GM12878 (cell line): ENCODE results near the gene EEF1E1. TPM values are rescaled to one million over a fixed set of nuclear protein-coding genes. Genes with fewer than 3 reads are reported as not detected.

Experiments
- ATAC-seq: fragments of 200-7000 bp; cut with Tn5 transposase; 3 replicates; pipeline ENCODE4 v1.9.1; 2020; ENCODE audit warnings: mild to moderate bottlenecking, moderate library complexity
- BruUV-seq: library from RNA; stranded (reverse); fragments of 400-500 nt; replicated peaks from 2 replicates; lab custom pipeline; 2021; lab: Mats Ljungman, UMichigan
- CTCF ChIA-PET: fragments of 300-600 bp; sonication (Branson Sonifier 250); formaldehyde crosslinking; extraction: SDS; loops from one replicate; lab custom pipeline; 2021; ENCODE audit warnings: inconsistent platforms; lab: Yijun Ruan, JAX
- POLR2A ChIA-PET: fragments of 350-600 bp; formaldehyde crosslinking; extraction: SDS; loops from one replicate; lab custom pipeline; 2021; ENCODE audit warnings: inconsistent platforms; lab: Charles Lee
- RAD21 ChIA-PET: fragments of 300-600 bp; sonication (Branson Sonifier 250); formaldehyde crosslinking; loops from one replicate; lab custom pipeline; 2023; ENCODE audit warnings: antibody characterized with exemption; ENCODE audit not compliant: unreplicated experiment; lab: Charles Lee
- SMC1A ChIA-PET: fragments of 300-600 bp; sonication (Branson Sonifier 250); formaldehyde crosslinking; loops from one replicate; lab custom pipeline; 2023; ENCODE audit not compliant: unreplicated experiment, uncharacterized antibody; lab: Charles Lee
- DNase-seq: peaks from one replicate; pipeline ENCODE4 v3.0.0-alpha.2; 2011; ENCODE audit warnings: low read depth, low spot score
- FAIRE-seq: peaks from 3 replicates; lab custom pipeline; 2011; peaks lifted over from hg19 to GRCh38; lab: Jason Lieb, UNC
- H2AFZ ChIP-seq: 2 replicates; pipeline ENCODE4 v1.6.0; 2011; ENCODE audit warnings: low read depth, low read length, control low read depth; ENCODE audit not compliant: control insufficient read depth
- H3K27ac ChIP-seq: 2 replicates; pipeline ENCODE4 v1.5.1; 2011; ENCODE audit warnings: control low read depth; ENCODE audit not compliant: control insufficient read depth, insufficient read depth
- H3K27me3 ChIP-seq, 2 experiments: replicated peaks in 1 of 2; 2 replicates each; pipeline versions ENCODE4 v1.6.0 to v1.6.1; 2011; ENCODE audit warnings: low read length in 1 of 2; ENCODE audit not compliant: control insufficient read depth in 2 of 2, insufficient read depth in 2 of 2
- H3K36me3 ChIP-seq, 2 experiments: 2 replicates each; pipeline ENCODE4 v1.5.1; 2011; ENCODE audit warnings: low read length in 1 of 2; ENCODE audit not compliant: control insufficient read depth in 2 of 2, insufficient read depth in 2 of 2
- H3K4me1 ChIP-seq: 2 replicates; pipeline ENCODE4 v1.6.1; 2011; ENCODE audit warnings: mild to moderate bottlenecking, low read length, moderate library complexity, mixed read lengths; ENCODE audit not compliant: control insufficient read depth, insufficient read depth
- H3K4me2 ChIP-seq: 2 replicates; pipeline ENCODE4 v1.6.0; 2011; ENCODE audit warnings: control low read depth; ENCODE audit not compliant: control insufficient read depth, insufficient read depth
- H3K4me3 ChIP-seq: fragments of 200-600 bp; sonication (generic); 2 replicates; pipeline ENCODE4 v1.5.1; 2016
- H3K79me2 ChIP-seq: 2 replicates; pipeline ENCODE4 v1.6.0; 2011; ENCODE audit warnings: low read length; ENCODE audit not compliant: control insufficient read depth, insufficient read depth
- H3K9ac ChIP-seq: 2 replicates; pipeline ENCODE4 v1.8.0; 2011; ENCODE audit warnings: low read length, control low read depth, mixed read lengths; ENCODE audit not compliant: control insufficient read depth, insufficient read depth
- H3K9me3 ChIP-seq: replicated peaks from 3 replicates; pipeline ENCODE4 v1.5.1; 2011; ENCODE audit warnings: mild to moderate bottlenecking, low read length; ENCODE audit not compliant: control insufficient read depth, insufficient read depth
- H4K20me1 ChIP-seq: 2 replicates; pipeline ENCODE4 v1.6.0; 2011; ENCODE audit not compliant: control insufficient read depth, insufficient read depth
- ATF3 ChIP-seq: IDR thresholded peaks from 2 replicates; pipeline ENCODE4 v1.6.1; 2011; ENCODE audit warnings: low read depth, mild to moderate bottlenecking, low read length, moderate library complexity, borderline replicate concordance; ENCODE audit errors: extremely low read depth
- ATF7 ChIP-seq: fragments of 450-650 bp; IDR thresholded peaks from 2 replicates; pipeline ENCODE4 v1.6.1; 2016; ENCODE audit warnings: low read depth, mild to moderate bottlenecking
- EED ChIP-seq: sonication (generic); IDR thresholded peaks from 2 replicates; pipeline ENCODE4 v1.6.1; 2016; ENCODE audit warnings: antibody characterized with exemption, low read depth
- GATAD2B ChIP-seq: fragments of 450-650 bp; conservative IDR thresholded peaks from 2 replicates; pipeline ENCODE4 v1.6.1; 2017; ENCODE audit warnings: low read depth, mild to moderate bottlenecking, moderate library complexity
- HDGF ChIP-seq: fragments of 450-650 bp; IDR thresholded peaks from 2 replicates; pipeline ENCODE4 v1.6.1; 2016; ENCODE audit warnings: antibody characterized with exemption
- JUND ChIP-seq: IDR thresholded peaks from 2 replicates; pipeline ENCODE4 v1.6.1; 2012; ENCODE audit warnings: low read depth, mild to moderate bottlenecking, low read length, improper control_type of control experiment, moderate library complexity
- MEF2B ChIP-seq: fragments of 450-650 bp; IDR thresholded peaks from 2 replicates; pipeline ENCODE4 v1.6.1; 2018; ENCODE audit warnings: mild to moderate bottlenecking, moderate library complexity; ENCODE audit not compliant: partially characterized antibody, poor library complexity, severe bottlenecking
- MXI1 ChIP-seq: fragments of 150-350 bp; IDR thresholded peaks from 2 replicates; pipeline ENCODE4 v1.6.1; 2011; ENCODE audit warnings: low read depth, mild to moderate bottlenecking, inconsistent platforms, low read length, improper control_type of control experiment
- NKRF ChIP-seq: fragments of 450-650 bp; conservative IDR thresholded peaks from 2 replicates; pipeline ENCODE4 v1.6.1; 2017; ENCODE audit warnings: mild to moderate bottlenecking, moderate library complexity
- SMAD1 ChIP-seq: fragments of 450-650 bp; IDR thresholded peaks from 2 replicates; pipeline ENCODE4 v1.6.1; 2018; ENCODE audit warnings: mild to moderate bottlenecking, low read depth; ENCODE audit not compliant: partially characterized antibody
- SRF ChIP-seq, 2 experiments: IDR thresholded peaks; 2 replicates each; pipeline ENCODE4 v1.6.1; 2011; ENCODE audit warnings: low read depth in 2 of 2, low read length in 2 of 2, mild to moderate bottlenecking in 1 of 2, moderate library complexity in 1 of 2
- STAT3 ChIP-seq: IDR thresholded peaks from 2 replicates; pipeline ENCODE4 v1.6.1; 2011; ENCODE audit warnings: low read depth, low read length, improper control_type of control experiment
- SUPT20H ChIP-seq: IDR thresholded peaks from 2 replicates; pipeline ENCODE4 v1.6.1; 2011; ENCODE audit warnings: low read depth, mild to moderate bottlenecking, low read length, moderate library complexity, borderline replicate concordance; ENCODE audit not compliant: control insufficient read depth
- TAF1 ChIP-seq: IDR thresholded peaks from 2 replicates; pipeline ENCODE4 v1.6.1; 2011; ENCODE audit warnings: mild to moderate bottlenecking, low read depth, low read length, borderline replicate concordance
- TARDBP ChIP-seq: IDR thresholded peaks from 2 replicates; pipeline ENCODE4 v1.6.1; 2016; ENCODE audit warnings: borderline replicate concordance
- USF1 ChIP-seq: IDR thresholded peaks from 2 replicates; pipeline ENCODE4 v1.6.1; 2011; ENCODE audit warnings: borderline replicate concordance, low read depth, mild to moderate bottlenecking, moderate library complexity, mixed read lengths, low read length; ENCODE audit not compliant: insufficient read depth; ENCODE audit errors: extremely low read length
- ZBTB33 ChIP-seq: fragments of 450-650 bp; IDR thresholded peaks from 2 replicates; pipeline ENCODE4 v1.6.1; 2017; ENCODE audit warnings: mild to moderate bottlenecking
- WGBS: methylation state at CpG from one replicate; pipeline ENCODE4 v1.1.6; 2016; ENCODE audit warnings: low lambda C conversion rate; ENCODE audit not compliant: insufficient replicate concordance, insufficient coverage; ENCODE audit errors: missing lambda C conversion rate; 5-methylcytosine and 5-hydroxymethylcytosine counted together
- in situ Hi-C: fragments of 300-500 bp; cut with MboI; formaldehyde crosslinking; loops from 9 replicates; pipeline ENCODE4 v1.14.3; 2018; ENCODE audit warnings: mixed read lengths
- intact Hi-C: fragments of 100-400 bp; cut with micrococcal nuclease; formaldehyde crosslinking; loops from one replicate; pipeline ENCODE4 v1.14.2; 2022; ENCODE audit not compliant: unreplicated experiment
- polyA plus RNA-seq, 11 experiments: library from polyadenylated mRNA; depleted of rRNA in 4 of 11; unstranded in 6 of 11; stranded (reverse) in 5 of 11; fragments of >200 nt; fragmentation: Nextera tagmentation in 4 of 11; fragmentation: Illumina TruSeq in 1 of 11; extraction: Ambion mirVana in 4 of 11; extraction: Trizol in 1 of 11; gene quantifications; 1 replicate in 1 of 11; 2 replicates in 10 of 11; pipeline versions ENCODE4 v1.2.1 to v1.2.3, GENCODE V29; 2011 to 2016; ENCODE audit warnings: inconsistent platforms in 2 of 11, missing spikeins in 2 of 11, low read depth in 1 of 11
- total RNA-seq, 4 experiments: library from RNA; depleted of rRNA in 3 of 4; stranded (reverse); fragments of >200 nt in 3 of 4; fragmentation: Illumina TruSeq in 1 of 4; extraction: Trizol in 1 of 4; gene quantifications; 2 replicates each; pipeline versions ENCODE4 v1.2.1 to v1.2.3, GENCODE V29; 2013 to 2021

The EEF1E1 gene
- total and polyA plus RNA-seq, 10 of the 15 experiments (the other 5 are each of a cell fraction or from before 2014, with no cell fraction given) = 55.3 to 668 (median 121) TPM

GRCh38 chr6:8070718-8071117, 31.6 kb downstream of the EEF1E1 start (continued):
- no peak for TF ChIP-seq TARDBP
- TF ChIP-seq NKRF = no peak

- Histone ChIP-seq H3K27me3 (no peaks in the 10 kb centered on the region), H3K4me2 (no peak overlapping the region), H3K9ac (no peak overlapping the region), H3K36me3 (no peaks in the 10 kb centered on the region), H3K27ac (no peak overlapping the region), H3K79me2 (no peaks in the 10 kb centered on the region), H3K9me3 (no peaks in the 10 kb centered on the region), H3K4me3 (no peak overlapping the region), H3K4me1 (peaks cover 17% of the 10 kb centered on the region), H4K20me1 (no peaks in the 10 kb centered on the region), H2AFZ (no peak overlapping the region)
- CTCF ChIA-PET = interaction anchor here (0.8 to 1.0 kb wide), 2 partner anchors 10 to 148 kb away, joined by 3 read pairs; no protein-coding TSS in a partner anchor
- DNase-seq (no peak), FAIRE-seq (no peak), ATAC-seq (no peak)
- RAD21 ChIA-PET = interaction anchor here (1.3 kb wide), 1 partner anchor 10 kb away, joined by 3 read pairs; no protein-coding TSS in a partner anchor
- intact Hi-C loops = no loop called here
- in situ Hi-C loops = no loop called here
- no TSS peak for BruUV-seq
- POLR2A ChIA-PET = interaction anchor here (0.6 kb wide), 1 partner anchor 30 kb away, joined by 3 read pairs; no protein-coding TSS in a partner anchor
- WGBS = 94% methylated on average over 3 of the region's 3 CpGs
- SMC1A ChIA-PET = interaction anchor here (1.0 kb wide), 1 partner anchor 9 kb away, joined by 3 read pairs; no protein-coding TSS in a partner anchor
- TF ChIP-seq EED (no peak), TAF1 (no peak), GATAD2B (no peak), HDGF (no peak), SMAD1 (no peak), USF1 (no peak), JUND (no peak), ATF7 (no peak), MXI1 (no peak), SUPT20H (no peak), MEF2B (no peak), ATF3 (no peak), SRF (IDR thresholded peaks at IDR 0.05; ENCODE audit: low read depth in 2 of 2, low read length in 2 of 2) (no peak), STAT3 (no peak), ZBTB33 (no peak)
Observed at GRCh38 chr6:8069631-8070284, 32.6 kb downstream of the EEF1E1 start.
